ENCODE data around the gene TRIP4.
A peak's percentile ranks its signal among the peaks of the same experiment; 100 is the strongest.
"Not testable (repeated sequence)": the region's sequence is repeated elsewhere in the genome, so short reads cannot be mapped to it uniquely, and the experiment has no call there.

TRIP4 gene

GRCh38 chr15:64381000-64381751 is 6.5 kb upstream of the TRIP4 start, which contains the start of gene PCLAF:
PCLAF (minus strand) TSS chr15:64381441; CDS start chr15:64381371, 70 bp downstream.
- DNase-seq (ENCODE audit: low read depth), result peak; percentile 97

GRCh38 chr15:64383760-64384159 is 3.9 kb upstream of the TRIP4 start:
- DNase-seq (ENCODE audit: low read depth), result no peak

- no peak for DNase-seq (ENCODE audit: low read depth)
Measured at GRCh38 chr15:64386291-64386690, 1.3 kb upstream of the TRIP4 start.

GRCh38 chr15:64389036-64389435 is 1.4 kb downstream of the TRIP4 start:
- DNase-seq (ENCODE audit: low read depth), result no peak

GRCh38 chr15:64392471-64392870 is 4.8 kb downstream of the TRIP4 start:
- DNase-seq (ENCODE audit: low read depth), result not testable (repeated sequence)

- no peak for DNase-seq (ENCODE audit: low read depth)
Measured at GRCh38 chr15:64396789-64397188, 9.2 kb downstream of the TRIP4 start.

- no peak for DNase-seq (ENCODE audit: low read depth)
Measured at GRCh38 chr15:64398575-64398974, 10.9 kb downstream of the TRIP4 start.

- DNase-seq (ENCODE audit: low read depth), result no peak
Measured at GRCh38 chr15:64400583-64400982, 12.9 kb downstream of the TRIP4 start.

- no peak for DNase-seq (ENCODE audit: low read depth)
Measured at GRCh38 chr15:64412216-64412615, 24.6 kb downstream of the TRIP4 start.

- DNase-seq (ENCODE audit: low read depth), result no peak
Measured at GRCh38 chr15:64422697-64423096, 35.1 kb downstream of the TRIP4 start.

GRCh38 chr15:64423970-64424369 is 36.3 kb downstream of the TRIP4 start:
- no peak for DNase-seq (ENCODE audit: low read depth)

- no peak for DNase-seq (ENCODE audit: low read depth)
Measured at GRCh38 chr15:64425221-64425620, 37.6 kb downstream of the TRIP4 start.

GRCh38 chr15:64426845-64427465 is 39.3 kb downstream of the TRIP4 start:
- DNase-seq (ENCODE audit: low read depth), result peak; percentile 34

GRCh38 chr15:64429448-64429847 is 41.8 kb downstream of the TRIP4 start:
- DNase-seq (ENCODE audit: low read depth), result no peak

GRCh38 chr15:64430000-64430735 is 42.5 kb downstream of the TRIP4 start:
- peak; percentile 93 for DNase-seq (ENCODE audit: low read depth)

GRCh38 chr15:64437982-64438381 is 50.3 kb downstream of the TRIP4 start:
- DNase-seq (ENCODE audit: low read depth), result no peak

- no peak for DNase-seq (ENCODE audit: low read depth)
Measured at GRCh38 chr15:64438653-64439447, 51.2 kb downstream of the TRIP4 start.

GRCh38 chr15:64441852-64442251 is 54.2 kb downstream of the TRIP4 start:
- DNase-seq (ENCODE audit: low read depth), result no peak

- DNase-seq (ENCODE audit: low read depth), result no peak
Measured at GRCh38 chr15:64443016-64443415, 55.4 kb downstream of the TRIP4 start.

- DNase-seq (ENCODE audit: low read depth), result peak; percentile 93
Measured at GRCh38 chr15:64443747-64444621, 56.3 kb downstream of the TRIP4 start.

GRCh38 chr15:64444836-64445235 is 57.2 kb downstream of the TRIP4 start:
- no peak for DNase-seq (ENCODE audit: low read depth)
